ENCODE measurements around the gene REPS1.
"Not testable (repeated sequence)": the region's sequence is repeated elsewhere in the genome, so short reads cannot be mapped to it uniquely, and the experiment has no call there.

The REPS1 gene

DNA sequence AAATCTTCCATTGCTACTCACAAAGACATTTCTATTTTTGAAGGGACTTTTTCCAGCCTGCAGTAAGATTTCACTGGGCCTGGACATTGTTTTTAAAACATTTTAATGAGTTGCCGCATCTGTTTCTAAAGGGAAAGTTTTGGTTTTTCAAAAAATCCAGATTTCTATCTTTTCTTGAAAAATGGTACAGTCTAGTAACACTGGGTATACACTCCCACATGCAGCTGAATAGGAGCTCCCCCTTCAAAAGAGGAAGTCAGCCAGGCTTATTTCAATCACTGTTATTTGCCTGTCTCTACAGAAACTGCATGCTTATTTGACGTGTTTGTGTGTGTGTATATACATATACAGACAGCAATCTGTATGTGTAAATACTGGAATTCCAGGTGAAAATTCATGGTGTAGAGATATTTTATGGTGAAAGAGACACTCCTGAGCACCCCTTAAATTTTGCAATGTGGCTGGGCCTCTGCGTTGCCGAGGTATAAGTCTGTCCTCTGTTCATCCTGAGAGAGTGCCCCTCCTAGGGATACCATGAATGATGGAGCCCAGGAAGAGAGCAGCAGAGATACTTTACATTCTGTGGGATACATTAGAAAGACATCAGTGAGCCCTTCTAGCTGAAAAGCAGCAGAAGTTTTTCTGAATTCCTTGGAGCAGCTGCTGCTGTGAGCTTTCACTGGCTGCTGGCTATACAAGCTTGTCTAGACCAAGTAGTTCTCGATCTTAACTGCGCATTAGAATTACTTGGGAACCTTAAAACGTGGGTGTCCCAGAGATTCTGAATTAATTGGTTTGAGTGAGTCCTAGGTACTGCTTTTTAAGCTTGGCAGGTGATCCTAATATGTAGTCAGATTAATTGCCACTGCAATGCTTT, 28.5 kb upstream of the REPS1 start:
- no peak for DNase-seq
- TF ChIP-seq GATA1 (IDR thresholded peaks at IDR 0.05; ENCODE audit: low read depth, low read length) = no peak
- no peak for TF ChIP-seq POLR2A (IDR thresholded peaks at IDR 0.05; ENCODE audit: low read length)

GRCh38 chr6:139014945-139015344, 26.9 kb upstream of the REPS1 start:
- no peak for DNase-seq
- TF ChIP-seq GATA1 (IDR thresholded peaks at IDR 0.05; ENCODE audit: low read depth, low read length) = no peak
- TF ChIP-seq POLR2A (IDR thresholded peaks at IDR 0.05; ENCODE audit: low read length) = no peak

GRCh38 chr6:139013185-139013800, 25.2 kb upstream of the REPS1 start:
- TF ChIP-seq GATA1 (IDR thresholded peaks at IDR 0.05; ENCODE audit: low read depth, low read length) (no peak), POLR2A (IDR thresholded peaks at IDR 0.05; ENCODE audit: low read length) (no peak)
- DNase-seq = no peak

DNA sequence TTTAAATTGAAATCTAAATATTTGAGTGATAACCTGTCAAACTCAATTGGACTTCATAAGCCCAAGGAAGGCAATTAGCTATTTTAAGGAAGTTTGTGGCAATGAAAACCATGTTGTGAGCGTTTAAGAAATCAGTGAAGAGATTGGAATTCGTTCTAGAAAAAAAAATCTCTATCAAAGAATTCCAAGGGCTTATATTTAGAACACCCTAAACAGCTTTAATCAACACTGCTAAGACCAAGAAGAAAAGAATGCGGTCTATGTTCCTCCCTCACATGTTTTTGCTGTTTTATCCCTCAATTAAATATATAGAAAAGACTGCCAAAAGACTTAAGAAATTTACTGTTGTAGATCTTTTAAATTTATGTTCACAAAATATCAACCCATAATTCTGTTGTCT, 23.9 kb upstream of the REPS1 start:
- DNase-seq = no peak
- TF ChIP-seq POLR2A (IDR thresholded peaks at IDR 0.05; ENCODE audit: low read length) (no peak), GATA1 (IDR thresholded peaks at IDR 0.05; ENCODE audit: low read depth, low read length) (no peak)

DNA sequence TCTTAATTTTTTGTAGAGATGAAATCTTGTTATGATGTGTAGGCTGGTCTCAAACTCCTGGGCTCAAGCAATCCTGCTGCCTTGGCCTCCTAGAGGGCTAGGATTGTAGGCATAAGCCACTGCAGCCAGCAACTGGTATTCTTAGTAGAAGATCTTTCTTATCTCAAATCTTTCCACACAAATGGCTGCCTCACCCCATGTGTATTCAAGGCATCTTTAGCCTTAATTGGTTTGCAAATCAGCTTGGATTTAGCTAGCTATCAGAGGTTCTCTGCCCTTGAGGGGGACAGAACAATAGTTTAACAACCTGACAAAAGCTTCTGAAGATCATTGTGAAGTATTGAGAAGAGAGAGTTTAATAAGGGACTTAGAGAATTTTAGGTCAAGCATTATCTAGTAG, 22.6 kb upstream of the REPS1 start:
- no peak for DNase-seq
- TF ChIP-seq POLR2A (IDR thresholded peaks at IDR 0.05; ENCODE audit: low read length) (no peak), GATA1 (IDR thresholded peaks at IDR 0.05; ENCODE audit: low read depth, low read length) (no peak)

GRCh38 chr6:139008117-139008516, 20.1 kb upstream of the REPS1 start:
- TF ChIP-seq POLR2A (IDR thresholded peaks at IDR 0.05; ENCODE audit: low read length) (no peak), GATA1 (IDR thresholded peaks at IDR 0.05; ENCODE audit: low read depth, low read length) (no peak)
- no peak for DNase-seq

DNA sequence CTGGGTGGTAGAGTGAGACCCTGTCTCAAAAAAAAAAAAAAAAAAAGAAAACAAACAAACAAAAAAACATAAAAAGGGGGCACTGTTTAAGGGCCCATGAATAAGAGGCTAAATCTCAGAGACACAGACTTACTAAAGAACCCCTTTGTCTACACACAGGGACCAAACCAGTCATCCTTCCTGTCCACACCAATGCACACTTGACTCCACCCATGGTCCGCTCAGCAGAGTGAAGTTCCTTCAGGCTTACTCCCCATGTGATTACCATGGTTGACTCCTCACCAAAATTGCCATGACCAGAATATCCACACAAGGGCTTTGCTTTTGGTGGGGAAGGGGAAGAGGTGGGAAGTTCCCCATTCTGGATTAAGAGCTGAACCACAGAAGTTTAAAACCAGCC, 19.4 kb upstream of the REPS1 start:
- TF ChIP-seq POLR2A (IDR thresholded peaks at IDR 0.05; ENCODE audit: low read length) (no peak), GATA1 (IDR thresholded peaks at IDR 0.05; ENCODE audit: low read depth, low read length) (no peak)
- no peak for DNase-seq

- TF ChIP-seq GATA1 (IDR thresholded peaks at IDR 0.05; ENCODE audit: low read depth, low read length) (no peak), POLR2A (IDR thresholded peaks at IDR 0.05; ENCODE audit: low read length) (no peak)
- no peak for DNase-seq
These were observed 18.4 kb upstream of the REPS1 start for GRCh38 chr6:139006477-139006876.

DNA sequence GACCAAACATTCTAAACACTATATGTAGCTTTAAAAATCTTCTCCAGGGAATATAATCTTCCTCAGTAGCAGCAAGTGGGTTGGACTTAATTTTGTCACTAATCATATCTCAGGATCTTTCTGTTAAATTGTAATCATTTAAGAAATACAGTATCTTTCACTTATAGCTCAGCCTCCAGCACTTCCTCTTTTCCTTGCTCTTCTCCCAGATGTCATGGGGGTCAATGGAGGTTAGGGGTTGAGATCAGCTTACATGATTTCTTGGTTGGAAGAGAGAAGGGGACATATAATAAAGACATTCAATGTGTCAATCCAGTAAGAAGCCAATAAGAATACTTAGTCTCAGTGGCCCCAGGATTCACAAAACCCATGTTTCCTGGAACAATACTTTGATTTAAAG, 15.7 kb upstream of the REPS1 start:
- no peak for DNase-seq
- TF ChIP-seq GATA1 (IDR thresholded peaks at IDR 0.05; ENCODE audit: low read depth, low read length) = no peak
- no peak for TF ChIP-seq POLR2A (IDR thresholded peaks at IDR 0.05; ENCODE audit: low read length)

GRCh38 chr6:138999949-139000725, 12.1 kb upstream of the REPS1 start:
- DNase-seq = no peak

DNA sequence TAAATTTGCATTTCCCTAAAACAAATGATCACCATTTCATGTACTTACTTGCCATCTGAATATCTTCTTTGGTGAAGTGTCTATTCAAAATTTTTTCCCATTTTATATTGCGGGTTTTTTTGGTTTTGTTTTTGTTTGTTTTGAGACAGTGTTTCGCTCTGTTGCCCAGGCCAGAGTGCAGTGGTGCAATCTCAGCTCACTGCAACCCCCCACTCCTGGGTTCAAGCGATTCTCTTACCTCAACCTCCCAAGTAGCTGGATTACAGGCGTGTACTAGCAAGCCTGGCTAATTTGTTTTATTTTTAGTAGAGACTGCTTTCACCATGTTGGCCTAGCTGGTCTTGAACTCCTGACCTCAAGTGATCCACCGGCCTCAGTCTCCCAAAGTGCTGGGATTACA, 9.1 kb upstream of the REPS1 start:
- DNase-seq = no peak
- TF ChIP-seq GATA1 (IDR thresholded peaks at IDR 0.05; ENCODE audit: low read depth, low read length) = no peak
- TF ChIP-seq POLR2A (IDR thresholded peaks at IDR 0.05; ENCODE audit: low read length) = no peak

More at GRCh38 chr6:138999949-139000725, 12.1 kb upstream of the REPS1 start:
- no peak for TF ChIP-seq POLR2A (IDR thresholded peaks at IDR 0.05; ENCODE audit: low read length)
- no peak for TF ChIP-seq GATA1 (IDR thresholded peaks at IDR 0.05; ENCODE audit: low read depth, low read length)

DNA sequence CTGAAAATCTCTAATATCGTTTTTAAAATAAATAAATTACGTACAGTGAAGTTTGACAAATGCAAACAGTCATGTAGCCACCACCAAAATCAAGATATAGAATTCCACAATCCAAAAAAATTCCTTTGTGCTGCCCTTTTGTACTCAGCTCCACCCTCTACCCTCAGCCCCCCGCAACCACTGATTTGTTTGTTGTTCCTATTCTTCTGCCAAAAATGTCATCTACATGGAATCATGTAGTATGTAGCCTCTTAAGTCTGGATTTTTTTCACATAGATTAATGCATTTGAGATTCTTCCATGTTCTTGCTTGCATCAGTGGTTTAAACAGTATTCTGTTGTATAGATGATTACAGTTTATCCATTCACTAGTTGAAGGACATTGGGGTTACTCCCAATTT, 8.5 kb upstream of the REPS1 start:
- no peak for TF ChIP-seq POLR2A (IDR thresholded peaks at IDR 0.05; ENCODE audit: low read length)
- TF ChIP-seq GATA1 (IDR thresholded peaks at IDR 0.05; ENCODE audit: low read depth, low read length) = no peak
- DNase-seq = no peak

- not testable (repeated sequence) for DNase-seq
These were observed 5.4 kb upstream of the REPS1 start for GRCh38 chr6:138993410-138993809.

GRCh38 chr6:138992965-138993364, 4.9 kb upstream of the REPS1 start:
- DNase-seq = not testable (repeated sequence)

All from erythroblast (primary cell).